Psoas muscle (tissue), 8 donors: ENCODE data around the gene AGPAT4. TPM values are rescaled to one million over a fixed set of nuclear protein-coding genes. Genes with fewer than 3 reads are reported as not detected.

Source experiments
- ATAC-seq, 4 donors: fragments of 200-7000 bp; cut with Tn5 transposase; one replicate each; pipeline ENCODE4 v1.9.1; 2020; ENCODE audit warnings: moderate library complexity in 3 of 4, mild to moderate bottlenecking in 2 of 4
- DNase-seq, 2 donors: peaks; one replicate each; pipeline ENCODE4 v3.0.0-alpha.2; 2020
- H3K27ac ChIP-seq: fragments of 200-600 bp; one replicate; pipeline ENCODE4 v1.8.0; 2022
- H3K27me3 ChIP-seq, 3 donors: fragments of 200-600 bp in 1 of 3; one replicate each; pipeline versions ENCODE4 v1.6.1 to v1.8.0; 2013 to 2022; ENCODE audit warnings: low read length in 2 of 3, mild to moderate bottlenecking in 2 of 3, moderate library complexity in 1 of 3; ENCODE audit not compliant: insufficient read depth in 3 of 3
- H3K36me3 ChIP-seq, 2 donors: fragments of 200-600 bp in 1 of 2; one replicate each; pipeline versions ENCODE4 v1.6.1 to v1.8.0; 2013 to 2022; ENCODE audit warnings: low read depth in 1 of 2, mild to moderate bottlenecking in 1 of 2, moderate library complexity in 1 of 2; ENCODE audit not compliant: insufficient read depth in 1 of 2
- H3K4me1 ChIP-seq: fragments of 200-600 bp; one replicate; pipeline ENCODE4 v1.8.0; 2022
- H3K4me3 ChIP-seq: fragments of 200-600 bp; one replicate; pipeline ENCODE4 v1.8.0; 2022; ENCODE audit warnings: mild to moderate bottlenecking
- H3K9me3 ChIP-seq: fragments of 200-600 bp; one replicate; pipeline ENCODE4 v1.8.0; 2022
- CTCF ChIP-seq: fragments of 200-600 bp; IDR thresholded peaks from one replicate; pipeline ENCODE4 v1.8.0; 2022; ENCODE audit warnings: antibody characterized with exemption
- WGBS, 3 donors: extraction: QIAGEN DNeasy Blood & Tissue Kit; methylation state at CpG; one replicate each; pipeline versions ENCODE4 v1.1.6 to v1.1.7; 2013; 5-methylcytosine and 5-hydroxymethylcytosine counted together
- intact Hi-C, 2 donors: fragments of 100-400 bp; cut with DNase I; formaldehyde crosslinking; loops; one replicate each; pipeline versions ENCODE4 v1.11.0 to v1.14.2; 2022
- polyA plus RNA-seq, 3 donors: library from polyadenylated mRNA; stranded (reverse); fragments of 200-250 nt; gene quantifications; one replicate each; pipeline ENCODE4 v1.2.3, GENCODE V29; 2013
- total RNA-seq, 4 donors: library from RNA; stranded (reverse); fragmentation: NEBNext Ultra II Directional in 2 of 4; extraction: Animal tissue kit (Norgen Biotek cat#: 25700) in 2 of 4; gene quantifications; one replicate each; pipeline versions ENCODE4 v1.2.1 to v1.2.4, GENCODE V29; 2021 to 2023
- donor health status: healthy with polysubstance abuse.
- donor health status: DM: no; HTN: no; CAD: no; lungs with moderate emphysema.
- donor health status: Bipolar disorder and iron deficiency.
- donor health status: healthy.
- donor health status: DM: yes; HTN: yes; CAD: no.
- donor health status: DM: no; HTN: no; CAD: no.
- donor health status: DM: no; HTN: no; CAD: no.
- donor health status: DM: yes; HTN: yes; CAD: no.

AGPAT4 gene
- total and polyA plus RNA-seq, 7 donors = 0.18 to 1.7 (median 0.59) TPM

DNA sequence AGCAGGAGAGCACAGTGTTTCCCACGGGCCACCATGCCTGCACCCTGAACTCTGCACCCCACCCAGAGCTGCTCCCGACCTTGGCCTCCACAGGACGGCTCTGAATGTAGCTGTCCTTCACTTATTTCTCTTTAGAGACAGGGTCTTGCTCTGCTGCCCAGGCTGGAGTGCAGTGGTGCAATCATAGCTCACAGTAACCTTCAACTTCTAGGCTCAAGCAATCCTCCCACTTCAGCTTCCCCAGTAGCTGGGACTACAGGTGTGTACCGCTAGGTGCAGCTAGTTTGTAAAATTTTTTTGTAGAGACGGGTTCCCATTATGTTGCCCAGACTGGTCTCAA lies 130.9 kb downstream of the AGPAT4 start:
- 94 to 97% (median 95%) methylated on average over 5 of the region's 5 CpGs for WGBS, 3 donors
- intact Hi-C loops = no loop called here
- Histone ChIP-seq H3K4me3 (no peak overlapping the region), H3K4me1 (no peaks in the 10 kb centered on the region), H3K36me3 (no peaks in the 10 kb centered on the region), H3K9me3 (no peaks in the 10 kb centered on the region), H3K27me3 (no peaks in the 10 kb centered on the region), H3K27ac (no peak overlapping the region)
- no peak for ATAC-seq
- TF ChIP-seq CTCF = no peak
- no peak for DNase-seq

DNA sequence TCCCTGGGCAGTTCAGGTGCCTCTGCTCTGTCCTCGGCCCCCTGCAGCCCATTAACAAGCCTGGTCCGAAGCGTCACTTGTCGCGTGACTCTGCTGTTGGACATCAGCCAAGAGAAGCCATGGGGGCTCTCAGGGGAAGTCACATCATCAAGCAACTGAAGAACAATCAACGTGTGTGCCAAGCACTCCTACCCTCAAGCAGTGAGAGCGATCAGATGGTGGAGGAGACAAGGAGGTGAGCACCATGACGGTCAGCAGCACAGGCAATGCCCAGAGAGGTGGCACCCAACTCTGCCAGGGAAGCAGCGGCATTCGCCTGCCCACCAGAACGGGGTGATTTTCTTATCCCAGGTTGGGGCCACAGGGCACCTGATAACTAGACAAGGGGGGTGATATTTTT lies 132.7 kb downstream of the AGPAT4 start:
- intact Hi-C loops = no loop called here
- TF ChIP-seq CTCF = no peak
- no peaks in the 10 kb centered on the region for H3K9me3 ChIP-seq
- H3K4me1 ChIP-seq = no peaks in the 10 kb centered on the region
- no peaks in the 10 kb centered on the region for H3K27me3 ChIP-seq
- H3K27ac ChIP-seq = no peak overlapping the region
- DNase-seq (no peak), ATAC-seq (no peak)
- 71 to 73% (median 71%) methylated on average over 11 of the region's 11 CpGs for WGBS, 3 donors
- no peak overlapping the region for H3K4me3 ChIP-seq
- peaks cover 0 to 5% of the 10 kb centered on the region in 2 donors for H3K36me3 ChIP-seq

- H3K9me3 ChIP-seq = no peaks in the 10 kb centered on the region
- no peak for TF ChIP-seq CTCF
- DNase-seq (no peak), ATAC-seq (no peak)
- H3K27ac ChIP-seq = no peak overlapping the region
- intact Hi-C loops = no loop called here
- peaks cover 0 to 11% of the 10 kb centered on the region in 2 donors for H3K36me3 ChIP-seq
- no peaks in the 10 kb centered on the region for H3K4me1 ChIP-seq
- H3K27me3 ChIP-seq = no peaks in the 10 kb centered on the region
- H3K4me3 ChIP-seq = no peak overlapping the region
- 92 to 93% (median 92%) methylated on average over 10 of the region's 10 CpGs for WGBS, 3 donors
Measured at GRCh38 chr6:161140554-161140875, 133.3 kb downstream of the AGPAT4 start.

- WGBS, 3 donors = 81 to 85% (median 81%) methylated on average over 28 of the region's 28 CpGs
- peak; percentile 37 to 73 for DNase-seq
- no peak overlapping the region for H3K4me3 ChIP-seq
- no peak overlapping the region for H3K27ac ChIP-seq
- intact Hi-C loops = no loop called here
- no peaks in the 10 kb centered on the region for H3K4me1 ChIP-seq
- H3K27me3 ChIP-seq = no peaks in the 10 kb centered on the region
- ATAC-seq = peak in 1 of 4 donors; percentile 50
- no peak for TF ChIP-seq CTCF
- H3K9me3 ChIP-seq = no peaks in the 10 kb centered on the region
- H3K36me3 ChIP-seq = peaks cover 0 to 14% of the 10 kb centered on the region in 2 donors
Measured at GRCh38 chr6:161139766-161140553, 133.9 kb downstream of the AGPAT4 start.

- Histone ChIP-seq H3K27me3 (no peaks in the 10 kb centered on the region), H3K4me3 (no peak overlapping the region), H3K4me1 (no peaks in the 10 kb centered on the region), H3K27ac (no peak overlapping the region), H3K36me3 (peaks cover 0 to 18% of the 10 kb centered on the region in 2 donors), H3K9me3 (no peaks in the 10 kb centered on the region)
- WGBS, 3 donors = 71 to 76% (median 73%) methylated on average over 18 of the region's 18 CpGs
- no peak for ATAC-seq
- DNase-seq = no peak
- intact Hi-C loops = no loop called here
- TF ChIP-seq CTCF = no peak
Measured at GRCh38 chr6:161139304-161139765, 134.5 kb downstream of the AGPAT4 start.
